Pancreas (tissue), 10 donors: ENCODE measurements around the gene TPPP. TPM values are rescaled to one million over a fixed set of nuclear protein-coding genes. Genes with fewer than 3 reads are reported as not detected.

Source experiments
- ATAC-seq, 4 donors: fragments of 200-7000 bp; cut with Tn5 transposase; one replicate each; pipeline versions ENCODE4 v1.8.0 to v1.9.1; 2020; ENCODE audit warnings: mild to moderate bottlenecking in 4 of 4, moderate library complexity in 4 of 4
- DNase-seq, 6 donors: peaks; one replicate each; pipeline ENCODE4 v3.0.0-alpha.2; 2020
- FAIRE-seq: peaks from 2 replicates; lab custom pipeline; 2012; peaks lifted over from hg19 to GRCh38; lab: Jason Lieb, UNC
- H3K27ac ChIP-seq, 4 donors: fragments of 200-600 bp; sonication (generic); 1 replicate in 3 of 4; 2 replicates in 1 of 4; pipeline versions ENCODE4 v1.5.0 to v1.8.0; 2020
- H3K27me3 ChIP-seq, 4 donors: fragments of 200-600 bp; one replicate each; pipeline ENCODE4 v1.8.0; 2021
- H3K36me3 ChIP-seq, 3 donors: fragments of 200-600 bp; sonication (generic) in 1 of 3; one replicate each; pipeline versions ENCODE4 v1.5.0 to v1.8.0; 2020 to 2021
- H3K4me1 ChIP-seq, 3 donors: fragments of 200-600 bp; one replicate each; pipeline ENCODE4 v1.8.0; 2021
- H3K4me3 ChIP-seq, 4 donors: fragments of 200-600 bp; sonication (generic) in 2 of 4; one replicate each; pipeline versions ENCODE4 v1.5.0 to v1.8.0; 2020 to 2021
- H3K9me3 ChIP-seq, 4 donors: fragments of 200-600 bp; one replicate each; pipeline ENCODE4 v1.8.0; 2021
- WGBS, 2 donors: extraction: QIAGEN DNeasy Blood & Tissue Kit; methylation state at CpG; one replicate each; pipeline ENCODE4 v1.1.7; 2013; 5-methylcytosine and 5-hydroxymethylcytosine counted together
- intact Hi-C, 3 donors: fragments of 100-400 bp; cut with DNase I; formaldehyde crosslinking; loops; one replicate each; pipeline versions ENCODE4 v1.11.1 to v1.14.2; 2022
- polyA plus RNA-seq, 2 donors: library from polyadenylated mRNA; stranded (reverse); fragments of 200-250 nt; gene quantifications; one replicate each; pipeline ENCODE4 v1.2.3, GENCODE V29; 2013
- total RNA-seq, 6 donors: library from RNA; stranded (reverse); fragmentation: NEBNext Ultra II Directional in 4 of 6; extraction: Animal tissue kit (Norgen Biotek cat#: 25700) in 4 of 6; gene quantifications; one replicate each; pipeline versions ENCODE4 v1.2.1 to v1.2.4, GENCODE V29; 2021 to 2023
- TF ChIP-seq, protein P1 (sequence below), 4 donors: fragments of 200-600 bp; sonication (generic) in 3 of 4; IDR thresholded peaks; one replicate each; pipeline versions ENCODE4 v1.5.0 to v1.8.0; 2021; ENCODE audit warnings: antibody characterized with exemption in 4 of 4
- donor health status: healthy with polysubstance abuse.
- donor health status: DM: no; HTN: no; CAD: no; lungs with moderate emphysema.
- donor health status: DM: no; HTN: no; CAD: no.
- donor health status: control.
- donor health status: control.
- donor health status: Bipolar disorder and iron deficiency.
- donor health status: DM: yes; HTN: yes; CAD: no.
- donor health status: DM: no; HTN: no; CAD: no.
- donor health status: DM: no; HTN: no; CAD: no.
- donor health status: DM: yes; HTN: yes; CAD: no.

TPPP gene
- total and polyA plus RNA-seq, 8 donors: 2.1 to 6.4 (median 2.8) TPM

DNA sequence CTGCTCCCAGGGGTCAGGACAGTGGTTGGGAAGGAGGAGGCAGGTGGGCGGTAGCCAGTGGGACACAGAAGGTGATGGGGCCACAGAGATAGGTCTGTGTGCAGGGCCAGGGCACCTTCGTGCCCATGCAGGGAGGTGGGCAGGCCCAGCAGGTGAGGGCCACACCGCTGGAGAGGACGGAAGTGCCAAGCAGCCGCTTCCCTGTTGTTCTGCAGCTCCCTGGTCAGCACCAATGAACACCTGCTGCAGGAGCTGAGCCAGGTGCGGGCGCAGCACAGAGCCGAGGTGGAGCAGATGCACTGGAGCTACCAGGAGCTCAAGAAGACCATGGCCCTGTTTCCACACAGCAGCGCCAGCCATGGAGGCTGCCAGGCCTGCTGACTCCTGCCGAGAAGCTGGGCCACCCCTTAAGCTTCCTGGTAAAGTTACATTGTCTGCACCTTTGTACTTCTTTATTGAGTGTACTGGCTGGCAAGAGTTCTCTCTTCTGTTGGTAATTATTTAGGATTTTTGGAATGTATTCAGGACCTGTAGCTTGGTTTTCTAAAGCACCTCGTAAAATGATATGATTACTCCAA lies 40.3 kb downstream of the TPPP start:
- Histone ChIP-seq H3K4me1 (no peaks in the 10 kb centered on the region), H3K27ac (no peak overlapping the region), H3K36me3 (peaks cover 0 to 2% (median 0%) of the 10 kb centered on the region in 3 donors), H3K4me3 (no peak overlapping the region), H3K9me3 (no peaks in the 10 kb centered on the region), H3K27me3 (no peaks in the 10 kb centered on the region)
- no peak for FAIRE-seq
- DNase-seq: no peak
- WGBS, 2 donors: 85 to 89% methylated on average over 11 of the region's 11 CpGs
- ATAC-seq: no peak
- intact Hi-C loops: no loop called here
- TF ChIP-seq, protein P1, sequence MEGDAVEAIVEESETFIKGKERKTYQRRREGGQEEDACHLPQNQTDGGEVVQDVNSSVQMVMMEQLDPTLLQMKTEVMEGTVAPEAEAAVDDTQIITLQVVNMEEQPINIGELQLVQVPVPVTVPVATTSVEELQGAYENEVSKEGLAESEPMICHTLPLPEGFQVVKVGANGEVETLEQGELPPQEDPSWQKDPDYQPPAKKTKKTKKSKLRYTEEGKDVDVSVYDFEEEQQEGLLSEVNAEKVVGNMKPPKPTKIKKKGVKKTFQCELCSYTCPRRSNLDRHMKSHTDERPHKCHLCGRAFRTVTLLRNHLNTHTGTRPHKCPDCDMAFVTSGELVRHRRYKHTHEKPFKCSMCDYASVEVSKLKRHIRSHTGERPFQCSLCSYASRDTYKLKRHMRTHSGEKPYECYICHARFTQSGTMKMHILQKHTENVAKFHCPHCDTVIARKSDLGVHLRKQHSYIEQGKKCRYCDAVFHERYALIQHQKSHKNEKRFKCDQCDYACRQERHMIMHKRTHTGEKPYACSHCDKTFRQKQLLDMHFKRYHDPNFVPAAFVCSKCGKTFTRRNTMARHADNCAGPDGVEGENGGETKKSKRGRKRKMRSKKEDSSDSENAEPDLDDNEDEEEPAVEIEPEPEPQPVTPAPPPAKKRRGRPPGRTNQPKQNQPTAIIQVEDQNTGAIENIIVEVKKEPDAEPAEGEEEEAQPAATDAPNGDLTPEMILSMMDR (IDR thresholded peaks at IDR 0.05): no peak

DNA sequence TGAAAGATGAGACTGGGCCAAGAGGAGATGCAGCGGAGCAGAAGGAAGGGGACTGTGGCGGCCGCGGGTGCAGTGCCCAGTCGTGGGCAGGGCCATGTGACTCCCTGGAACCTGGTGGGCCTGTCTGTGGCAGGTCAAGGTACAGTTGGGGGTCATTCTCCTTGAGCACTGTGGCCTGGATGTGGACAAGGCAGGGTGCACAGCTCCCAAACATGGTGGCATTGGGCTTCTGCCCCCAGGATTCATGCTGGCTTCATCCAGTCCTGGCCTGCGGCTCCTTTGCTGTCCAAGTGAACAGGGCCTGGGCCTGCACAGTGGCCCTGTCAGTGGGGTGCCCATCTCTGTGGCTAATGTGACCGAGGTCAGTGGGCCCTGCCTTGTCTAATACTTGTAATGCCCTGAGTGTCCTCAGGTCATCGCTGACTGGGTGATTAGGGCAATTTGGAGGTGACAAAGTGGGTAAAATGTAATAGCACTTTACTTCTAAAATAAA lies 41.1 kb downstream of the TPPP start:
- ATAC-seq (no peak), FAIRE-seq (no peak), DNase-seq (no peak)
- H3K4me3 ChIP-seq: no peak overlapping the region
- H3K36me3 ChIP-seq: peaks cover 0 to 6% (median 0%) of the 10 kb centered on the region in 3 donors
- H3K27ac ChIP-seq: no peak overlapping the region
- H3K4me1 ChIP-seq: no peaks in the 10 kb centered on the region
- no peaks in the 10 kb centered on the region for H3K27me3 ChIP-seq
- 93% methylated on average over 8 of the region's 8 CpGs for WGBS, 2 donors
- no peaks in the 10 kb centered on the region for H3K9me3 ChIP-seq
- TF ChIP-seq, protein P1 (IDR thresholded peaks at IDR 0.05): no peak
- intact Hi-C loops: no loop called here

DNA sequence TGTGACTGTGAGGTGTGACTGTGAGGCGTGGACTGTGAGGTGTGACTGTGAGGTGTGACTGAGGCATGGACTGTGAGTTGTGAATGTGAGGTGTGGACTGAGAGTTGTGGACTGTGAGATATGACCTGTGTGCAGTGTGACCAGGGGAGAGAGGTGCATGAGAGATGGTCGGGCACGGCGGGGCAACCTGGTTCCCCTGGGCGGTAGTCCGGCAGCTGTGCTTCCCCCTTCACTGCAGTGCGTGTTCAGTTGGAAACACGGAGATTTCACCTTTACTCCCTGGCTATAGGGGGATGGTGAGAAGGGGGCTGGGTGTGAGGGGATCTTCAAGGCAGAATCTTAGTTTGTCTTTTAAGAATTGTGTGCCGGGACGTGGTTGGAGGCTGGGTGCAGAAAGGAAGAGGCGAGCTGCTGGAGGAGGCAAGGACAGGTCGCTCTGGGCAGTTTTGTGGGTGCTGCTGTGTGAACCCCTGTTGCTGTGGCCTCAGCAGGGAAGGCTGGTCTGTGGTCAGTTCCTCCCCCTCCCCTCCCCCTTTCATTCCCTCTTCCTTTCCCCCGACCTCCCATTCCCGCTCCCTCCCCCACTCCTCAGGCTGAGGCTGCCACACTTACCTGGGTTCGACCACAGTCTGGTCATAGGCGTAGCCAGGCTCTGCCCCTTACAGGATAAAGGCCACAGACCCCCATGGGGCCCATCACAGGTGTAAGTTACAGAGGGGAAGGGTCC lies 41.7 kb downstream of the TPPP start:
- no peak for DNase-seq
- 91 to 93% methylated on average over 13 to 16 of the region's 16 CpGs for WGBS, 2 donors
- intact Hi-C loops: no loop called here
- no peak for FAIRE-seq
- Histone ChIP-seq H3K36me3 (peaks cover 0 to 6% (median 0%) of the 10 kb centered on the region in 3 donors), H3K27ac (no peak overlapping the region), H3K9me3 (no peaks in the 10 kb centered on the region), H3K4me3 (no peak overlapping the region), H3K27me3 (no peaks in the 10 kb centered on the region), H3K4me1 (no peaks in the 10 kb centered on the region)
- TF ChIP-seq, protein P1 (IDR thresholded peaks at IDR 0.05): no peak
- ATAC-seq: no peak

DNA sequence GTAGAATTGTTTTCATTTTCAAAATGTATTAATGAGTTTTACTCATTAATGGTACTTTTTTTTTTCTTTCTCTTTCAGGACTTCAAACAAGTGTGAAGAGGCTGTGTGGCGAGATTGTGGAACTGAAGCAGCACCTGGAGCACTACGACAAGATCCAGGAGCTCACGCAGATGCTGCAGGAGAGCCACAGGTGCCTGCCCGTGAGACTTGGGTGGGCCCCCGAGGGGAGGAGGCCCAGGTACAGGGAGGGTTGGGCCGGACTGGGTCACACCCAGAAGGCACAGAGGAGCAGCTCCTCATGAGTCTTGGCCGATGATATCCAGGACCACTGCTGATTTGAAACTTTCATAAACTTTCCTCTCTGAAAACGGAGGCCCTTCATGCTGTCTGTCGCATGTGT lies 45.4 kb downstream of the TPPP start:
- Histone ChIP-seq H3K27me3 (no peaks in the 10 kb centered on the region), H3K4me1 (no peaks in the 10 kb centered on the region), H3K36me3 (peaks cover 0 to 6% (median 0%) of the 10 kb centered on the region in 3 donors), H3K4me3 (no peak overlapping the region), H3K27ac (no peak overlapping the region), H3K9me3 (no peaks in the 10 kb centered on the region)
- intact Hi-C loops: no loop called here
- FAIRE-seq: no peak
- ATAC-seq: no peak
- TF ChIP-seq, protein P1 (IDR thresholded peaks at IDR 0.05): no peak
- no peak for DNase-seq
- 96 to 97% methylated on average over 9 of the region's 9 CpGs for WGBS, 2 donors

- WGBS, 2 donors: 97 to 100% methylated on average over 4 of the region's 4 CpGs
- Histone ChIP-seq H3K9me3 (no peaks in the 10 kb centered on the region), H3K36me3 (peaks cover 0 to 6% (median 0%) of the 10 kb centered on the region in 3 donors), H3K27me3 (no peaks in the 10 kb centered on the region), H3K27ac (no peak overlapping the region), H3K4me1 (no peaks in the 10 kb centered on the region), H3K4me3 (no peak overlapping the region)
- intact Hi-C loops: no loop called here
- DNase-seq (no peak), ATAC-seq (no peak), FAIRE-seq (no peak)
- TF ChIP-seq, protein P1 (IDR thresholded peaks at IDR 0.05): no peak
These were observed 45.8 kb downstream of the TPPP start for GRCh38 chr5:647311-647710.
